GM19025 (cell line): ENCODE data around the gene TMEM238L.

Experiments
- ATAC-seq: cut with Tn5 transposase; IDR thresholded peaks from one replicate; pipeline ENCODE4 v1.9.1; 2021; ENCODE audit warnings: mild to moderate bottlenecking, low read depth, moderate library complexity; ENCODE audit not compliant: unreplicated experiment

TMEM238L gene

GRCh38 chr17:10806545-10807262 is 2.8 kb upstream of the TMEM238L start:
- ATAC-seq = no peak

DNA sequence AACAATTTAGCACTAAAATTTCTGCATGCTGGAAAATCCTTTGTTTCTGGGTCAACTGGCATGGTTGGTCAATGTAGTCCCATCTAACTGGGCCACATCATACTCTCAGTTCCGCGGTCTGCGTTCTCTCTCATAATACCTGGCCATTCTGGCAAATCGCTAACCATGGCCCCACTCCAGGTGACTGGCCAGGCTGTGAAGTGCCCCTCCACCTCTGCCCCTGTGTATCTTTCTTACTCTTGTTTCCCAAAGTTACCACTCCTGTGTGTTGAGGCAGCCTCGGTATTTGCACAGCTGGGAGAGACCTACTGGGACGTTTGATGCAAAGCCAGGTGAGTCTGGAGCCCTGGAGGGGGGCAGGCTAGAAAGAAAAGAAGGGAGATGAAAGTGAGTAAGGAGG is 2.0 kb upstream of the TMEM238L start:
- ATAC-seq = no peak

DNA sequence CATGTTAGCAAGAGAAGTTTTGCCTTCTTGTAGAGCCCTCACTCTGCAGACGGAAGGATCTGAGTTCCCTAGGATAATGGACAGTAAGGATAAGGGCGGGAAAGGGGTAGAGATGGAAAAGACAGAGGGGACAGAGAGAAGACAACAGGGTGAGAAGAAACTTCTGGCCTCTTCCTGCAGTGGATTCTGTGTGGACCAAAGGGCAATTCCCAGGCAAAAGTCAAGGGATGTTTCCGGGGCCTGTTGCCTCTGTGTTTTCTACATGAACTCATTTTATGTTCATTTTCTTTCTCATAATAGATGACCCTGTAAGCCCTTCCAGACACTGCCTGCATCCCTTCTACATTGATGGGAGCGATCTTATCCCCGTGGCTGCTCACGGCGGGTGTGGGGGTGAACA is 647 bp upstream of the TMEM238L start:
- ATAC-seq = no peak

DNA sequence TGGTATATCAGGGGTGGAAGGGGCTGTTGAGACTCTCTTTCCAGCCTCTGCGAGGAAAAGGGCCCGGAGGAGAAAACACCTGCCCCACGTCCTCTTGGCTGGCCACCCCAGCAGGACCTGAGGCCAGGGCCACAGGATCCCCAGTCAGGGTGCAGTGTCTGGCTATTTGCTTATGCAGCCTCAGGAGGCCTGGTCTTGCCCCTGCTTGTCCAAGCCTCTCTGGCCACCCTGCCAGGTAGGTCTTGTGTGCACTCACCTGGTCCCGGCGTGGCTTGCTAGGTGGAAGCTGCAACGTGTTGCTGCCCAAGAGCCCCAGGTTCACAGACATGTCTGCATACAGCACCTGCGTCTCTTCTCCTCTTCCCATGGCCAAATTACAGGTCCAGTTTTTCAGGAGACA is 549 bp downstream of the TMEM238L start:
- ATAC-seq = no peak

GRCh38 chr17:10802496-10803284 is 1.2 kb downstream of the TMEM238L start:
- no peak for ATAC-seq

GRCh38 chr17:10799407-10799806 is 4.5 kb downstream of the TMEM238L start:
- no peak for ATAC-seq

- no peak for ATAC-seq
Measured at GRCh38 chr17:10798910-10799309, 5.0 kb downstream of the TMEM238L start.

- no peak for ATAC-seq
Measured at GRCh38 chr17:10798332-10798749, 5.6 kb downstream of the TMEM238L start.

- ATAC-seq = no peak
Measured at GRCh38 chr17:10797476-10798328, 6.2 kb downstream of the TMEM238L start.

DNA sequence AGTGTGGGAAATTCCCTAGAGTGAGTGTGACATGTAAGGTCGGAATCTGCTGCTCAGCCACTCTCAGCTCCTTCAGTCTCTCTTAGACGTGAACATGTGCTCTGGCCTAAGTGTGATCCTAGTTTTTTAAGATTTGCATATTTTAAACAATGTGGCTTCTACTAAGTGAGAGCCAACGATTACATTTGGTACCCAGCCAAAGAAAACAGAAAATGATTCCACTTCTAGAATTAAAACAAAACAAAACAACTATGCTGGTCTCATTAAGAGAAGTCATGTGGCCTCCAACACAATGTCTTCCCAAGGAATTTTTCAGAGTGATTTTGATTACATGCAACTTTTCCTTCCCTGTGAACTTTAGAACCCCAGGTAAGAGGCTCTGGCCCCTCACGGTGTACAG is 10.1 kb downstream of the TMEM238L start:
- ATAC-seq = no peak

- ATAC-seq = no peak
Measured at GRCh38 chr17:10793256-10793655, 10.6 kb downstream of the TMEM238L start.

DNA sequence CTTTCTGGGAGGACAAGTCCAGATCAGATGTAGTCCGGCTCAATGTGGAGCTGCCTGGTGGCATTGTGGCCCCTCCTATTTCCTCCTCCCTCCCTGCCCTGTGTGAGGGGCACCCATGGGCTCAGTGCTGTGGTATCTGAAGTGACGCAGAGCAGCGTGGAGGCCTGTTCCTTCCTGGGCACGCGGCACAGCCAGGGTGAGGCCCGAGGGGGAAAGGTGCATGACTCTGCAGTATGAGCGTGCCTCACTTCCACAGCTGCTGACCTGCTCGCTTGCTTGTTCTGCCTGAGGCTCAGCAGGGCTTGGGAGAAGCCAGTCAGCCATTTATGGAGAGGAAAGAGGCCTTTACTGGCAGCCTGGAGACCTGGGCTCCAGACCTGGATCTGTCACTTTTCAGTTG is 11.7 kb downstream of the TMEM238L start:
- no peak for ATAC-seq

- no peak for ATAC-seq
Measured at GRCh38 chr17:10790491-10791401, 13.2 kb downstream of the TMEM238L start.

GRCh38 chr17:10789694-10790271 is 14.1 kb downstream of the TMEM238L start:
- ATAC-seq = no peak

DNA sequence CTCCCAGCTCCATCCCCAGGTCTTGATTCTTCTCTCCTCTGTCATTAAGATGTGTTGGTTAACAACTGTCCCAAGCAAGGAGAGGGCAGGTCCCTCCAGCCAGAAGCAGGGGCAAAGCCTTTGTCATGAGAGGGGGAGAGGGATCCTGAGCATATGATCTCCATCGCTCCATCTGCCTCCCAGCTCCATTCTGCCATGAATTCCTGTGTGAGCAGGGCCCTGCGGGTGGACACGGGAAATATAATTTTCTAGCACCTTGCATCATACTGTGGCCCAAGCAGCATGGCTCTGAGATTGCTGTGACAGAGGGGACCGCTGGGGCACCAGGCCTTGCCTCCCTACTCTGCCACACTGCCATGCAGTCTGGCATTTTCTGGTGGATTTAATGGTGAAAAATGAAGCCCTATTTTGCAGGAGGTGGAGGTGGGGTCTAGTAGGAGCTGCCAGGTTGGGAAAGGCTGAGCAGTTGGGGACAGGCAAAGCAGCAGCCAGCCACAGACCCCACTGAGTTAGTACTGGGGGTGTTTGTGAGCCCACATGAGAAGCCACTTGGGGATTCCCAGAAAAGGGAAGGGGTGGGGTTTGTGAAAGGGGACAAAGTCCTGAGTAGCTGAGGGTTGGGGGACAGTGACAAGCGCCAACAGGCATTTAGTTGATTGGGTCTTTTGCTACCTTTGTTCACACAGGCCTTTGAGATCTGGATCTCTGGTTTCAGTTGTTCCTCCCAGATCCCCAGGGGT is 16.4 kb downstream of the TMEM238L start:
- no peak for ATAC-seq

- ATAC-seq = no peak
Measured at GRCh38 chr17:10785295-10785694, 18.6 kb downstream of the TMEM238L start.

DNA sequence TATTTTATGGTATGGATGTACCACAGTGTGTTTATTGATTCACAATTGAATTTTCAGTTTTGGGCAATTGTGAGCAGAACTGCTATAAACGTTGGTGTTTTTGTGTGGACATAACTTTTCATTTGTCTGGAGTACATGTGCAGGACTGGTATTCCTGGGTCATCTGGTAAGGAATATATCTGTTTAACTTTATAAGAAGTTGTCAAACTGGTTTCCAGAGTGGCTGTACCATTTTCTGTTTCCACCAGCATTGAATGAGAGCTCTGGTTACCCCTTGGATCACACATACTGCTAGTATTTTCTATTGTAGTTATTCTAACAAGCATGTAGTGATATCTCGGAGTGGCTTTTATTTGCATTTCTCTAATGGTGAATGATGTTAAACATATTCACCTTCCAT is 24.3 kb downstream of the TMEM238L start:
- ATAC-seq = no peak

GRCh38 chr17:10777890-10778289 is 26.0 kb downstream of the TMEM238L start:
- no peak for ATAC-seq
